IPS-18c (cell line): ENCODE measurements around the gene OVAAL.

ENCODE experiments used
- H3K4me3 ChIP-seq: 2 replicates; pipeline ENCODE4 v1.7.0; 2013; ENCODE audit warnings: low read depth, mild to moderate bottlenecking, low read length, moderate library complexity; ENCODE audit not compliant: insufficient read depth
- H3K9me3 ChIP-seq: one replicate; pipeline ENCODE4 v1.6.1; 2013; ENCODE audit warnings: mild to moderate bottlenecking, low read length, moderate library complexity; ENCODE audit not compliant: control insufficient read depth, insufficient read depth

Gene OVAAL

DNA sequence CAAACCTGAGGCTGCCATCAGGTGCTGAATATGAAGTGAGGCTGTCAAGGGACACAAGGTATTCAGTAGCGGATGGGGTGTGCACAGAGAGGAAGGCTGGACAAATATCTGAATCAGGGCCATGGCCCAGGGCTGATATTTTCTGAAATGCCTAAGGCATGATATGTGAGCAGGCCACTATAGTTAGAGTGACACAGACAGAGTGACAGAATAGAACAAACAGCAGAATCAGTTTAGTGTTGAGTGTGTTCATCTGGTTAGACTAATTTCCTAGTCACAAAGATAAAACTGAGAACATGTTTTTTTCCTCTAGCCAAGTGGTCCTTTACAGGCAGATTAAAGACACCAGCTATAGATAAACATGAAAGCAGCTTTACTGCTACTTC, 3.9 kb downstream of the OVAAL start:
- H3K4me3 ChIP-seq: no peak overlapping the region
- no peaks in the 10 kb centered on the region for H3K9me3 ChIP-seq

GRCh38 chr1:180563026-180563827, 4.5 kb downstream of the OVAAL start:
- H3K4me3 ChIP-seq: no peak overlapping the region

DNA sequence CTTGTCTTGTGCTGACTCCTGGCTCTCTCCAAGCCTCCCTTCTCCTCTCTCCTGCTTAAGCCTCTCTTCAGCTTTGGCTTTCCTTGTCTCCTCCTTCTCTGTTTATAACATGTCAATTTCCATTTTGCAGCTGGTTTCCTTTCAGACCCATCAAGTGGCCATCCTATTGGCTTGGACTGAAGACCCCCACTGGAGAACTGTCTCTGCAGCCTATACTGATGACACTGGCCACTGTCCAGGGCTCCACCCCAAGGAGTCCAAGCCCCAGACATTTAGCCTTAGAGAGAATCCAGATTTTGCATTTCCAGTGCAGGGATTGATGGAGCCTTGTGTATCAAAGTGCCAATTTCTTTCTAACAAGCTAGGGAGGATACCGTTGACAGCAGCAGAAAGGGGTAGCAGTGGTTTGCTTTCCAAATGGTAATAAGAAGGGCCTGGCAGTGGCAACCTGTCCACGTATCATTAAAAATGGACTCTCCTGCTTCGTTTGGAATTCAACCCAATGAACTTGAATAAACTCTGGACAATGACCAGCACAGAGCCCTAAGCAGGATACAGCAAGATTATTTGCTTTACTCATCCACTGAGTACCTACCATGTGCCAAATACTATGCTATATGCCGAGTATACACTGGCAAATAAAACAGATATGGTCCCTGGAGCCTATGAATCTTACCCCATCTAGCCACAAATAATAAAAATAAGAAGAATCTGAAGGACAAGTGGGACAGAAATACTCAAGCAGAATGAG, 6.5 kb downstream of the OVAAL start:
- H3K9me3 ChIP-seq: no peaks in the 10 kb centered on the region
- H3K4me3 ChIP-seq: no peak overlapping the region

More at GRCh38 chr1:180563026-180563827, 4.5 kb downstream of the OVAAL start:
- no peaks in the 10 kb centered on the region for H3K9me3 ChIP-seq

DNA sequence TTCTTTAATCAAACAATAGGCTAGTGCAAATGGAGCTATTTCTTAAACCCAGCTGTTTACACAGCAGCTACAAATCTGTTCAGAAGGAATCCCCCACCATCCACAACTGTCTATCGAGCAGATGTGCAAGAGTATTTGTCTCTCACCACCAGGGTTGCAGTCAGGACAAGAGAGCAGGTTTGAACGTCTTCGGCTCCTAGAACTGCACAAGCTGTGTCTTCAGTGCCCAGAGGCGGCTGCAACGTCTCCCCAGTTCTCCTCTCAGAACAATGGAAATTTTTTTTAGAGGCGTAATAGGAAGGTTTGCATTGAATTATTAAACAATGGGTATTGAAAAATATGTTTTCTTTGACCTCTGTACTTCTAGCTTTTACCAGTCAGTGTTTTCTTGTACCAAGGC, 7.3 kb downstream of the OVAAL start:
- H3K4me3 ChIP-seq: no peak overlapping the region
- no peaks in the 10 kb centered on the region for H3K9me3 ChIP-seq

DNA sequence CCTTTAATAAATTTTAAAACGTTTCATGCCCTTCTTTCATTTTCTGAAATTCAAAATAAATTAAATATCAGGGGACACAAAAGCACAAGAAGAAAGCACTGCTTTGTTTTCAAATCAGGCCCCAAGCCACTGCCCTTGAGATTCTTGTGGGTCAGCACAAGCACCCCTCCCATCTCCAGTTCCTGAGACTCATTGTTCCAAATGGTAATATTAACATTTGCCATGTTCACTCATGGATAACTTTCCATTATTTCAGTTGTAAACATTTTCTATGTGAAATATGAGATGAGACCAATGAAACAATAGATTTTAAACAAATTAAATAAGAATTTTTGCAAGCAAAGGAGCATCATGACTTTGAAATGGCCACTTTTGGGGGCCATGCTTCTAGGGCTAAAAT, 7.7 kb downstream of the OVAAL start:
- no peaks in the 10 kb centered on the region for H3K9me3 ChIP-seq
- H3K4me3 ChIP-seq: no peak overlapping the region

- H3K4me3 ChIP-seq: no peak overlapping the region
- H3K9me3 ChIP-seq: no peaks in the 10 kb centered on the region
Observed at GRCh38 chr1:180567654-180568053, 8.9 kb downstream of the OVAAL start.

DNA sequence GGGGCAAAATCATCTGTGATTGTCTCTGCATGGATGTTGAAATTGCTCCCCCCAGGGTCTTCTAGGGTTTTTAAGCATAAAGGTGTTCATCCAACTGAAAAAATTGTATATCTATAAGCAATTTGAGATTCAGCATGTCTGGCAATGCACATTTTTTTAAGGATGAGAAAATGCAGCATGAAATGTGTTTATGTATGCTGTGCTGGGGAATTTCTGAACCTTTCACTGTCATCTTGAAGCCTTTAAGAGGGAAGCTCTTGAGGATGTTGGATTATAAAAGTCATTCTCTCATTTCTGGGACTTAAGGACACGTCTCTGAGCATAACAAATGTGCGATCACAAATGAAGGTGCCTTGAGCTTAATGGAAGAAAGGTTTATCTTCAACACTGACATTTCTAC, 9.4 kb downstream of the OVAAL start:
- H3K4me3 ChIP-seq: no peak overlapping the region

DNA sequence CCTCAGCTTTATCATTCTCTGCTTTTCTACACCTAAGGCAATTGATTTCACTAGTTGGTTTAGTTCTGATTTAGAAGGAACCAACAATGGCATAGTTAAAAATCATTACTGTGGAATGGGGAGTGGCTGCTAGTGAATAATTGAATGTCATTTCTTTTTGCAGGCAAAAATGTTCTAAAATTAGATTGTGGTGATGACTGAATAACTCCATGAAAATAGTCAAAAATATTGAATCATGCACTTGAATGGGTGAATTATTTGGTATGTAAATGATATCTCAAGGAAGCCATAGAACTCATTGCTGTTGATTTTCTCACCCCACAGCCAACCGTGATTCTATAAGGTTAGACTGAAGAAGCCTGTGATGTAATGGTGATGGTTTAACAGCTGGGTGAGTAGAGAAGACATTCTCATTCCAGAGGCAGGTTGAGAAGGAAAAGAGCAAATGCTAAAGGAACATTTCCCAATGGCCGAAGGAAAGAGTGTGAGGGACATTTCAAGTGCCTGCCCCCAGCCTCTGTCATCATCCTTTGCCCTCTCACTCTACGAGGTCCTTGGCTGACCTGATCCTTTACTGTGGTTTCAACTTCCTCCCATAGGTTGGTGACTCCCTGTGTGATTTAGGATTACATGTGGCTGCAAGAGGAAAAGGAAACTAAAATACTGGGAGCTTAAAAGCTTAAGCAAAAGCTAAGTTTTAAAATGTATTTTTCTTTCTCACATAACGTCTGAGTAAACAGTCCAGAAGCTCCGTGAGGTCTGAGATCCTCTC, 12.5 kb downstream of the OVAAL start:
- Histone ChIP-seq H3K9me3 (no peaks in the 10 kb centered on the region), H3K4me3 (no peak overlapping the region)

More for the DNA sequence above, 9.4 kb downstream of the OVAAL start:
- H3K9me3 ChIP-seq: no peaks in the 10 kb centered on the region

DNA sequence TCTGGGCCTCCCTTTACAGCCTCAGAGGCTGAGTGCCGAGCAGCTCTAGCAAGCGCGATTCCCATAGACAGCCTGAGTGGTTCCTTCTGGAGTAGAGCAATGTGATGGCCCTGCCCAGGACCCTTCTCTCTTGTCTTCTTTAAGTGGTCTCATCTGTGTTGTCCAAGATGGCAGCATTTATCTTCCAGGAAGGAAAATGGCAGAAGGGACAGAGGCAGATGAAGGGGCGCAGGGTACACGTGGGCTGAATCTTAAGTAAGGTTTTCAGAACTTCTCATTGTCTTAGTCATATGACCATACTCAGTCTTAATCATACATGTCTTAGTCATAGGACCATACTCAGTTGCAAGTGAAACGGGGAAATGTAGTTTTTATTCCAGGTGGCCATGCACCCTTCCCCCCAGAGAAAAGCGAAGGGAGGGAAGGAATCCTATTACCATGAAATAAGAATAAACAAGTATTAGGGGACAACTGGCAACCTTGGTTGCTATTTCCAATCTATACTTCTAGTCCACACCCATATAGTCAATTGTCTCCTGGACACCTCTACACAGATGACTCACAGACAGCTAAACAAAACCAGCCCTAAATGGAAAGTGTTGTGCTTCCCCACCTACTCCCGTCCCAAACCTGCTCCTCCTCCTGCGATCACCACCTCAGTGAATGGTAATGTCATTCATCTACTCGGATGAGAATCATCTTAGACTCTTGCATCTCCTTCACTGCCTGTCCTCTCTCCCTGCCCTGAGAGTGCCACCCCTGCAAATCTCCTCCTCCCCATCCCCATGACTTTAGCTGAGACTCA, 13.3 kb downstream of the OVAAL start:
- H3K4me3 ChIP-seq: no peak overlapping the region
- no peaks in the 10 kb centered on the region for H3K9me3 ChIP-seq

- Histone ChIP-seq H3K9me3 (no peaks in the 10 kb centered on the region), H3K4me3 (no peak overlapping the region)
Observed at GRCh38 chr1:180572760-180573159, 14.0 kb downstream of the OVAAL start.

DNA sequence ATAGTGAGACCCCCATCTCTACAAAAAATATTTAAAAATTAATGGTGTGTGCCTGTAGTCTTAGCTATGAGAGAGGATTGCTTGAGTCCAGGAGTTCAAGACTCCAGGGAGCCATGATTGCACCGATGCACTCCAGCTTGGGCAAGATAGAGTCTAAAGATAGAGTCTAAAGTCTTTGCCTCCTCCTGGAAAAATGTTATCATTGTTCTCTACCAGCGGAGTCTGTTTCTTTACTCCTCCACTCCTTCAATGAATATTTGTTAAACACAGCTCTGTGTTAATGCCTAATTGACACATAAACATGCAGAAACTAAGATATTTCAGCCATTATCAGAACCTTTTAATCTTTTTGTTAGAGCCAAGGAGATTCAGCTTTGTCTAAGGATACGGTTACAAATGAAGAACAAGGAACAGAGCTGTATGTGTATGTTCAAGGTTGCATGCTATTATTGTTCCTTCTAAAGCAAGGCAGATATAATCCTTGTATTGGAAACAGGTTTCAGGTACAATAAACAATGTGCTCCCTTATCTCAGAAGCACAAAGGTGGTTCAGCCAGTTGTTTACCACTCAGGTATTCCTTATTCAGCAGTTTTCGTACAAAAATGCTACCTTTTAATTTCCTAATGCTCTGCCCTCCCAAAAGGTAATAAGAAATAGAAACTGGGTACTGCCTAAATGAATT, 15.4 kb downstream of the OVAAL start:
- no peak overlapping the region for H3K4me3 ChIP-seq
- H3K9me3 ChIP-seq: no peaks in the 10 kb centered on the region

DNA sequence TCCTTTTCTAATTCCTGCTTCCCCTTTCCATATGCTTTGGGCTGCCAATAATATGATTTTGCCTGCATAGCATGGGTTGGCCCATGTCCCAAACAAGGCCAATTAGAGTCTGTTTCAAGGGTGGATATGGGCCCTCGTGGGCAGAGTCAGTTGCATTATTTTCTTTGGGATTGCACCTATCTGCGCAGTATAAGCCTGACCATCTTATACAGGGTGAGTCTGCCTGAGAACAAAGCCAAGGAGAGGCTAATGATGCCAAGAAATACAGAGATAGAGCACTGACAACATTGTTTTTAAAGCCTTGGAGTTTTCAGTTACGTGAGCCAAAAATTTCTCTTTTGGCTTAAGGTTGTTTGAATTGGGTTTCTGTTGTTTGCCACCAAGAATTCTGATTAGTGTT, 18.6 kb downstream of the OVAAL start:
- Histone ChIP-seq H3K9me3 (no peaks in the 10 kb centered on the region), H3K4me3 (no peak overlapping the region)

DNA sequence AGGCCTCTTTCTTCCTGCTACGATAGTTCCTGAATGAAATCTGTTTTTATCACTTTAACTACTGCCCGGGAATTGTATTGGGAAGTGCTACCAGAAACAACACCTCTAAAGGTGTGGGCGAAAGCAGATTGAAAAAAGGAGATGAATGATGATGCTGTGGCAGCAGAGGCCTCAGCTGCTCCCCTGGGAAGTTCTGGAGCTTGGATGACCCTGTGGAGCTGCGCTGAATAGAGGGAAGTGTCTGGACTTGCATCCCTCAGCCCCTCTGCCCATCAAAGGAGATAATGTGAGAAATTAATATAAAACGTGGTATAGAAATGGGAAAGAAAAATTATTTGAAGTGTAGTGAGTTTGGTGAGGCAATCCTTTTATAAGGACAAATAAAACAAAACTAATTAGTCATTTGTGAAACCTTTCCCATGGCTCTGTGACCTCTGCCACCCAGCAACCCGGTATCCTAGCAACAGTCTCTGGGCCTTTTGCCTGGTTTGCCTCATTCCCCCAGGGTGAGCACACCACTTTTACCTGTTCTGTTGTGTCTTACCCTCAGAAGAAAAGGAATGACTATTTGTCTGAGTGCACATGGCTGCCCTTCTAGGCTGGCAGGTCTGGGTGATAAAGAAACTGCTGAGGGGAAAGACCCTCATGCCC, 21.3 kb downstream of the OVAAL start:
- no peaks in the 10 kb centered on the region for H3K9me3 ChIP-seq
- no peak overlapping the region for H3K4me3 ChIP-seq

DNA sequence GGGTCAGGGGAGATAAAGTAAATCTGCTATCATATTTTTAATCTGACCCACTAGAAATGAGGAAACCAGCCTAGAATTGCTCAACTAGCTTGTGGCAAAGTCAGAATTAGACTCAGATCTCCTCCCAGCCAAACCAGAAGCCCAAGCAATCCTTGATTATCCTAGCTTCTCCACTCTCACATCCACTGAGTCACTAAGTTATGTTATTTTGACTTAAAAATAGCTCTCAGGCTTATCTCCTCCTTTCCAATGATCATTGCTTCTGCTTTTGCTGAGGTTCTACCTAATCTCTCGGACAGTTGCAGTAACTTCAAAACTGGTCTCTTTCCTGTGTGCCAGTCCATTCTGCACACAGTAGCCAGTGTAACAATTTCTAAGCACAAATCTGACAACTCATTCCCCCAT, 22.9 kb downstream of the OVAAL start:
- Histone ChIP-seq H3K4me3 (no peak overlapping the region), H3K9me3 (no peaks in the 10 kb centered on the region)

- no peak overlapping the region for H3K4me3 ChIP-seq
- no peaks in the 10 kb centered on the region for H3K9me3 ChIP-seq
Observed at GRCh38 chr1:180584869-180585268, 26.1 kb downstream of the OVAAL start.

DNA sequence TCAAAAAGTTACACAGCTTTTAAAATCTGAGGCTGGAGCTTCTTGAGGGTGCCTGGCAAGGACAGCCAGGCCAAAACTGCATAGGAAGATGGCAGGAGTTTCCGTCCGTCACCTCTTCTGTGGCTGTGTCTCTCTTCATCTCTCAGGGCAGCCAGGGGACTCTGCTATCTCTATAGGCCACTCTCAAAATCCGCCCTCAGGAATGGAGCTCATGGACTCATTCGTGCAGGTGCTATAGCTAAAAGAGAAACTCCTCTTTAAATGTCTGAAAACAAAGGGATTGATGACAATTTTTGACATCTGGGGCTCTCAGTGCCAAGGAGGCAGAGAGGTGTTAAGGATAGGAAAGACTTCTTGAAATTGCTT, 27.2 kb downstream of the OVAAL start:
- Histone ChIP-seq H3K9me3 (no peaks in the 10 kb centered on the region), H3K4me3 (no peak overlapping the region)
